GM18907 (cell line): ENCODE results near the gene SLC25A13.

Experiments used
- ATAC-seq: cut with Tn5 transposase; IDR thresholded peaks from one replicate; pipeline ENCODE4 v1.9.1; 2021; ENCODE audit warnings: mild to moderate bottlenecking, moderate library complexity; ENCODE audit not compliant: unreplicated experiment

The SLC25A13 gene

GRCh38 chr7:96104984-96105383 lies 216.9 kb downstream of the SLC25A13 start:
- ATAC-seq, result no peak

GRCh38 chr7:96102096-96102811 lies 219.6 kb downstream of the SLC25A13 start:
- ATAC-seq, result no peak

- ATAC-seq, result no peak
Observed at GRCh38 chr7:96100737-96101136, 221.2 kb downstream of the SLC25A13 start.

GRCh38 chr7:96097835-96098234 lies 224.1 kb downstream of the SLC25A13 start:
- ATAC-seq, result no peak

- no peak for ATAC-seq
Observed at GRCh38 chr7:96093435-96093834, 228.5 kb downstream of the SLC25A13 start.

GRCh38 chr7:96090756-96091155 lies 231.1 kb downstream of the SLC25A13 start:
- no peak for ATAC-seq

- no peak for ATAC-seq
Observed at GRCh38 chr7:96089511-96089910, 232.4 kb downstream of the SLC25A13 start.

GRCh38 chr7:96088579-96088978 lies 233.3 kb downstream of the SLC25A13 start:
- ATAC-seq, result no peak

GRCh38 chr7:96085953-96086352 lies 235.9 kb downstream of the SLC25A13 start:
- no peak for ATAC-seq

- ATAC-seq, result no peak
Observed at GRCh38 chr7:96084881-96085553, 236.9 kb downstream of the SLC25A13 start.

- ATAC-seq, result no peak
Observed at GRCh38 chr7:96080027-96080426, 241.9 kb downstream of the SLC25A13 start.

- no peak for ATAC-seq
Observed at GRCh38 chr7:96076350-96076707, 245.6 kb downstream of the SLC25A13 start.

- peak; percentile 92 for ATAC-seq
Observed at GRCh38 chr7:96075510-96076349, 246.2 kb downstream of the SLC25A13 start.

GRCh38 chr7:96074871-96075270 lies 247.0 kb downstream of the SLC25A13 start:
- no peak for ATAC-seq
